Heart left ventricle (tissue), 16 donors: ENCODE data around the gene EPDR1. TPM values are rescaled to one million over a fixed set of nuclear protein-coding genes. Genes with fewer than 3 reads are reported as not detected.

Experiments
- ATAC-seq, 4 donors: fragments of 200-7000 bp; cut with Tn5 transposase; one replicate each; pipeline ENCODE4 v1.9.1; 2020 to 2022; ENCODE audit warnings: moderate library complexity in 4 of 4, mild to moderate bottlenecking in 3 of 4, moderate number of reproducible peaks in 1 of 4
- DNase-seq, 5 donors: peaks; one replicate each; pipeline ENCODE4 v3.0.0-alpha.2; 2020
- H3K27ac ChIP-seq, 12 donors: fragments of 200-600 bp; sonication (generic) in 4 of 12; one replicate each; pipeline versions ENCODE4 v1.5.0 to v1.8.0; 2016 to 2022; ENCODE audit warnings: mild to moderate bottlenecking in 2 of 12
- H3K27me3 ChIP-seq, 9 donors: fragments of 200-600 bp; sonication (generic) in 2 of 9; one replicate each; pipeline versions ENCODE4 v1.5.1 to v1.8.0; 2016 to 2022; ENCODE audit warnings: mild to moderate bottlenecking in 3 of 9
- H3K36me3 ChIP-seq, 9 donors: fragments of 200-600 bp; sonication (generic) in 2 of 9; one replicate each; pipeline versions ENCODE4 v1.5.0 to v1.8.0; 2018 to 2022; ENCODE audit warnings: mild to moderate bottlenecking in 2 of 9
- H3K4me1 ChIP-seq, 12 donors: fragments of 200-600 bp; sonication (generic) in 4 of 12; one replicate each; pipeline versions ENCODE4 v1.5.0 to v1.8.0; 2016 to 2022; ENCODE audit warnings: mild to moderate bottlenecking in 3 of 12
- H3K4me3 ChIP-seq, 12 donors: fragments of 200-600 bp; sonication (generic) in 4 of 12; one replicate each; pipeline versions ENCODE4 v1.5.0 to v1.8.0; 2017 to 2022; ENCODE audit warnings: mild to moderate bottlenecking in 9 of 12, moderate library complexity in 4 of 12
- H3K9me3 ChIP-seq, 12 donors: fragments of 200-600 bp; sonication (generic) in 4 of 12; one replicate each; pipeline versions ENCODE4 v1.5.0 to v1.8.0; 2016 to 2022; ENCODE audit warnings: mild to moderate bottlenecking in 1 of 12
- POLR2A ChIP-seq, 2 donors: fragments of 450-650 bp; IDR thresholded peaks; one replicate each; pipeline ENCODE4 v1.6.1; 2017; ENCODE audit warnings: antibody characterized with exemption in 2 of 2, mild to moderate bottlenecking in 2 of 2, moderate library complexity in 2 of 2
- WGBS, 4 donors: extraction: QIAGEN DNeasy Blood & Tissue Kit in 2 of 4; methylation state at CpG; one replicate each; pipeline versions ENCODE4 v1.1.5 to v1.1.7; 2013 to 2018; 5-methylcytosine and 5-hydroxymethylcytosine counted together
- intact Hi-C, 10 donors: fragments of 100-400 bp; cut with DNase I; formaldehyde crosslinking; loops; one replicate each; pipeline versions ENCODE4 v1.11.1 to v1.14.2; 2022
- polyA plus RNA-seq, 2 donors: library from polyadenylated mRNA; stranded (reverse); fragments of 200-250 nt; gene quantifications; one replicate each; pipeline ENCODE4 v1.2.3, GENCODE V29; 2013
- total RNA-seq, 9 donors: library from RNA; depleted of rRNA in 2 of 9; stranded (reverse); fragments of >200 nt in 2 of 9; fragmentation: NEBNext Ultra II Directional in 3 of 9; extraction: Animal tissue kit (Norgen Biotek cat#: 25700) in 3 of 9; gene quantifications; one replicate each; pipeline versions ENCODE4 v1.1.0 to v1.2.4, GENCODE V29; 2016 to 2023
- TF ChIP-seq, protein P1 (sequence below), 12 donors: fragments of 200-600 bp; sonication (generic) in 4 of 12; IDR thresholded peaks; one replicate each; pipeline versions ENCODE4 v1.5.0 to v1.8.0; 2018 to 2022; ENCODE audit warnings: antibody characterized with exemption in 12 of 12, mild to moderate bottlenecking in 5 of 12
- donor health status: ischemic (EF 13 %, LVEDD 7.1; RV severe dilation, severe dysfunction).
- donor health status: healthy with polysubstance abuse.
- donor health status: DM: no; HTN: yes; CAD: no.
- donor health status: DM: no; HTN: no; CAD: no.
- donor health status: ischemic (EF 25% LVEDD 6.9; RV normal size, moderate dysfunction).
- donor health status: ischemic (EF 25% LVEDD 5.7; RV mildly dilated, moderate dysfunction).
- donor health status: healthy.
- donor health status: DM: yes; HTN: yes; CAD: no.
- donor health status: ischemic (EF 35%, LVEDD 5.7; RV mildly dilated, moderate dysfunction).
- donor health status: nonischemic (EF 11% LVEDD 7.7; RV severe dilation, severe dysfunction).
- donor health status: DM: yes; HTN: yes; CAD: no.
- donor health status: PGD.
- donor health status: ischemic (EF 29% LVEDD 5.4; RV normal size, mild dysfunction).
- donor health status: nonischemic (EF 23%, LVEDD 6.1; RV moderate dilation, normal function).

EPDR1 gene
- total and polyA plus RNA-seq, 11 donors = 10.5 to 73.0 (median 37.2) TPM

GRCh38 chr7:37981664-37982063 lies 61.2 kb downstream of the EPDR1 start:
- no peaks in the 10 kb centered on the region for H3K36me3 ChIP-seq
- H3K4me1 ChIP-seq = peaks cover 0 to 8% (median 0%) of the 10 kb centered on the region in 12 donors
- no peaks in the 10 kb centered on the region for H3K9me3 ChIP-seq
- intact Hi-C loops = no loop called here
- H3K27me3 ChIP-seq = peaks cover 0 to 3% (median 0%) of the 10 kb centered on the region in 9 donors
- DNase-seq = no peak
- ATAC-seq = no peak
- no peak overlapping the region for H3K4me3 ChIP-seq
- H3K27ac ChIP-seq = no peak overlapping the region
- no peak for TF ChIP-seq POLR2A (IDR thresholded peaks at IDR 0.05)
- TF ChIP-seq, protein P1, sequence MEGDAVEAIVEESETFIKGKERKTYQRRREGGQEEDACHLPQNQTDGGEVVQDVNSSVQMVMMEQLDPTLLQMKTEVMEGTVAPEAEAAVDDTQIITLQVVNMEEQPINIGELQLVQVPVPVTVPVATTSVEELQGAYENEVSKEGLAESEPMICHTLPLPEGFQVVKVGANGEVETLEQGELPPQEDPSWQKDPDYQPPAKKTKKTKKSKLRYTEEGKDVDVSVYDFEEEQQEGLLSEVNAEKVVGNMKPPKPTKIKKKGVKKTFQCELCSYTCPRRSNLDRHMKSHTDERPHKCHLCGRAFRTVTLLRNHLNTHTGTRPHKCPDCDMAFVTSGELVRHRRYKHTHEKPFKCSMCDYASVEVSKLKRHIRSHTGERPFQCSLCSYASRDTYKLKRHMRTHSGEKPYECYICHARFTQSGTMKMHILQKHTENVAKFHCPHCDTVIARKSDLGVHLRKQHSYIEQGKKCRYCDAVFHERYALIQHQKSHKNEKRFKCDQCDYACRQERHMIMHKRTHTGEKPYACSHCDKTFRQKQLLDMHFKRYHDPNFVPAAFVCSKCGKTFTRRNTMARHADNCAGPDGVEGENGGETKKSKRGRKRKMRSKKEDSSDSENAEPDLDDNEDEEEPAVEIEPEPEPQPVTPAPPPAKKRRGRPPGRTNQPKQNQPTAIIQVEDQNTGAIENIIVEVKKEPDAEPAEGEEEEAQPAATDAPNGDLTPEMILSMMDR (IDR thresholded peaks at IDR 0.05) = no peak

- H3K27me3 ChIP-seq = peaks cover 0 to 3% (median 0%) of the 10 kb centered on the region in 9 donors
- TF ChIP-seq POLR2A (IDR thresholded peaks at IDR 0.05) = no peak
- TF ChIP-seq, protein P1 (IDR thresholded peaks at IDR 0.05) = no peak
- no peaks in the 10 kb centered on the region for H3K36me3 ChIP-seq
- no peak for ATAC-seq
- peaks cover 0 to 12% (median 0%) of the 10 kb centered on the region in 12 donors for H3K4me1 ChIP-seq
- DNase-seq = peak in 1 of 5 donors; percentile 20
- H3K4me3 ChIP-seq = no peak overlapping the region
- H3K9me3 ChIP-seq = no peaks in the 10 kb centered on the region
- 41 to 65% (median 53%) methylated on average over 3 of the region's 3 CpGs for WGBS, 4 donors
- no peak overlapping the region for H3K27ac ChIP-seq
- intact Hi-C loops = no loop called here
These were observed 62.0 kb downstream of the EPDR1 start for GRCh38 chr7:37982423-37982822.

- intact Hi-C loops = no loop called here
- 89 to 95% (median 94%) methylated on average over 5 of the region's 5 CpGs for WGBS, 4 donors
- Histone ChIP-seq H3K4me3 (no peak overlapping the region), H3K9me3 (no peaks in the 10 kb centered on the region), H3K4me1 (peaks cover 0 to 20% (median 0%) of the 10 kb centered on the region in 12 donors), H3K36me3 (no peaks in the 10 kb centered on the region), H3K27me3 (peaks cover 0 to 2% (median 0%) of the 10 kb centered on the region in 9 donors), H3K27ac (no peak overlapping the region)
- DNase-seq (no peak), ATAC-seq (no peak)
- TF ChIP-seq, protein P1 (IDR thresholded peaks at IDR 0.05) = no peak
- TF ChIP-seq POLR2A (IDR thresholded peaks at IDR 0.05) = no peak
These were observed 64.4 kb downstream of the EPDR1 start for GRCh38 chr7:37984750-37985390.

- no peaks in the 10 kb centered on the region for H3K27me3 ChIP-seq
- no peak overlapping the region for H3K4me3 ChIP-seq
- peak overlapping the region in 4 of 12 donors; percentile 10 to 49 (median 28) for H3K27ac ChIP-seq
- WGBS, 4 donors = 59 to 66% (median 62%) methylated on average over 4 of the region's 4 CpGs
- DNase-seq = no peak
- no peaks in the 10 kb centered on the region for H3K9me3 ChIP-seq
- intact Hi-C loops = no loop called here
- no peak for TF ChIP-seq POLR2A (IDR thresholded peaks at IDR 0.05)
- TF ChIP-seq, protein P1 (IDR thresholded peaks at IDR 0.05) = no peak
- peak in 2 of 4 donors; percentile 61 to 71 for ATAC-seq
- H3K36me3 ChIP-seq = no peaks in the 10 kb centered on the region
- H3K4me1 ChIP-seq = peaks cover 0 to 20% (median 0%) of the 10 kb centered on the region in 12 donors
These were observed 66.5 kb downstream of the EPDR1 start for GRCh38 chr7:37986908-37987330.
